GM21717 (cell line): Measurements from ENCODE around the gene CNTNAP5.

Experiments used
- ATAC-seq: cut with Tn5 transposase; IDR thresholded peaks from one replicate; pipeline ENCODE4 v1.9.1; 2021; ENCODE audit warnings: mild to moderate bottlenecking, moderate library complexity; ENCODE audit not compliant: unreplicated experiment

Gene CNTNAP5

GRCh38 chr2:124664363-124664762, 639.3 kb downstream of the CNTNAP5 start:
- no peak for ATAC-seq

- ATAC-seq: no peak
Measured at GRCh38 chr2:124666976-124667375, 641.9 kb downstream of the CNTNAP5 start.

GRCh38 chr2:124668161-124668560, 643.1 kb downstream of the CNTNAP5 start:
- no peak for ATAC-seq

- no peak for ATAC-seq
Measured at GRCh38 chr2:124670187-124670586, 645.1 kb downstream of the CNTNAP5 start.

- ATAC-seq: no peak
Measured at GRCh38 chr2:124678043-124678442, 653.0 kb downstream of the CNTNAP5 start.

- no peak for ATAC-seq
Measured at GRCh38 chr2:124683536-124684428, 658.7 kb downstream of the CNTNAP5 start.

GRCh38 chr2:124689348-124689747, 664.3 kb downstream of the CNTNAP5 start:
- ATAC-seq: no peak

- ATAC-seq: no peak
Measured at GRCh38 chr2:124692216-124692615, 667.1 kb downstream of the CNTNAP5 start.

GRCh38 chr2:124692707-124693106, 667.6 kb downstream of the CNTNAP5 start:
- no peak for ATAC-seq

- ATAC-seq: no peak
Measured at GRCh38 chr2:124693156-124693555, 668.1 kb downstream of the CNTNAP5 start.

GRCh38 chr2:124698979-124699565, 674.0 kb downstream of the CNTNAP5 start:
- ATAC-seq: no peak

GRCh38 chr2:124702777-124703176, 677.7 kb downstream of the CNTNAP5 start:
- no peak for ATAC-seq

GRCh38 chr2:124704071-124704925, 679.2 kb downstream of the CNTNAP5 start:
- no peak for ATAC-seq

- ATAC-seq: no peak
Measured at GRCh38 chr2:124708661-124709060, 683.6 kb downstream of the CNTNAP5 start.

GRCh38 chr2:124713969-124714368, 688.9 kb downstream of the CNTNAP5 start:
- ATAC-seq: no peak

GRCh38 chr2:124725187-124725586, 700.1 kb downstream of the CNTNAP5 start:
- ATAC-seq: no peak

- ATAC-seq: no peak
Measured at GRCh38 chr2:124740636-124741035, 715.5 kb downstream of the CNTNAP5 start.

- no peak for ATAC-seq
Measured at GRCh38 chr2:124753842-124754241, 728.8 kb downstream of the CNTNAP5 start.

- ATAC-seq: no peak
Measured at GRCh38 chr2:124755386-124755785, 730.3 kb downstream of the CNTNAP5 start.

- no peak for ATAC-seq
Measured at GRCh38 chr2:124756048-124756447, 731.0 kb downstream of the CNTNAP5 start.

- no peak for ATAC-seq
Measured at GRCh38 chr2:124762388-124762787, 737.3 kb downstream of the CNTNAP5 start.
